Measurements from ENCODE around the gene P2RX6. TPM values are rescaled to one million over a fixed set of nuclear protein-coding genes. Genes with fewer than 3 reads are reported as not detected.

The P2RX6 gene
- polyA plus RNA-seq, 1 of the 3 experiments (the other 2 are of a cell fraction) = 7.1 TPM

DNA sequence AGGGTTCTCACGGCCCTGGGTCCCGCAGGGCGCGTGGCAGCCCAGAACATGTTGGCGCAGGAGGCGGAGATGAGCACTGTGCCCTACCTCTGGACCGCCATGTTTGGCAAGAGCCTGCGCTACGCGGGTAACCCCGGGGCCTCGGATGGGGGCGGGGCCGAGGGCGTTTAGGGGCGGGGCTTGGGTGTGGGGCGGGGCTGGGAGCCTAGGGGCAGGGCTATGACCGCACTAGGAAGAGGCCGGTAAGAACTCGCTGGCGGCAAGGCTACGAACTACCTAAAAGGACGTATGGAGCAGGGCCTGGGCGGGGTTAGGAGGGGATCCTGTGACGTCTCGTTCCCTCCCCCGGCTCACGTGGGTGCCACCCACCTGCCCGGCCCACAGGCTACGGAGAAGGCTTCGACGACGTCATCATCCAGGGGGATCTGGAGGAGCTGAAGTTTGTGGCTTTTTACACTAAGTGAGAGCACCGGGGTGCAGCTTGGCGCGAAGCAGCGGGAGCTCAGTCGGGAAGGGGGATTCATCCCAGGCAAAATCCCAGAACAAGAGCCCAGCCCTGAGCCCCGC is 35.6 kb upstream of the P2RX6 start:
- H3K36me3 ChIP-seq (replicated peaks in 1 of 2; ENCODE audit: control insufficient read depth in 1 of 2, insufficient read depth in 2 of 2, low read length in 1 of 2) = peaks cover 0 to 6% of the 10 kb centered on the region in 2 experiments
- no peak overlapping the region for H3K4me2 ChIP-seq
- WGBS (ENCODE audit: low lambda C conversion rate) = 48% methylated on average over 35 of the region's 39 CpGs
- H3K9me2 ChIP-seq = no peaks in the 10 kb centered on the region
- ChIA-PET POLR2A (no interaction called here), CTCF (interaction anchor here (1.2 to 3.6 kb wide), 4 partner anchors 8 to 62 kb away, joined by 3 to 12 read pairs (median 6); partner anchors contain the start of genes AIFM3 and CRKL)
- no peaks in the 10 kb centered on the region for H3F3A ChIP-seq (replicated peaks; ENCODE audit: insufficient read depth)
- no peak overlapping the region for H2AFZ ChIP-seq (ENCODE audit: low read depth)
- H3K27me3 ChIP-seq (ENCODE audit: insufficient read depth) = no peaks in the 10 kb centered on the region
- H4K20me1 ChIP-seq (ENCODE audit: insufficient read depth) = no peaks in the 10 kb centered on the region
- H3K27ac ChIP-seq (ENCODE audit: low read depth in 2 of 2, low read length in 1 of 2) = no peak overlapping the region
- H3K4me1 ChIP-seq (ENCODE audit: control insufficient read depth in 1 of 2, insufficient read depth in 2 of 2, low read depth in 1 of 2, low read length in 1 of 2) = peaks cover 6 to 25% of the 10 kb centered on the region in 2 experiments; a peak in 2 of 4 replicates
- H3K79me2 ChIP-seq (ENCODE audit: insufficient read depth) = peaks cover 21% of the 10 kb centered on the region
- peak; percentile 70 for DNase-seq
- no peak overlapping the region for H3K4me3 ChIP-seq (ENCODE audit: low read depth in 2 of 2, low read length in 1 of 2)
- TF ChIP-seq YY1 (IDR thresholded peaks at IDR 0.05; ENCODE audit: low read depth) (no peak), SIN3A (IDR thresholded peaks at IDR 0.05; ENCODE audit: borderline replicate concordance, low read depth, low read length) (no peak), CHD2 (IDR thresholded peaks at IDR 0.05; ENCODE audit: low read length, partially characterized antibody) (no peak), FOXM1 (IDR thresholded peaks at IDR 0.05; ENCODE audit: low read depth) (no peak)
- TF ChIP-seq, protein P1, sequence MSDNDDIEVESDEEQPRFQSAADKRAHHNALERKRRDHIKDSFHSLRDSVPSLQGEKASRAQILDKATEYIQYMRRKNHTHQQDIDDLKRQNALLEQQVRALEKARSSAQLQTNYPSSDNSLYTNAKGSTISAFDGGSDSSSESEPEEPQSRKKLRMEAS (IDR thresholded peaks at IDR 0.05; ENCODE audit: low read depth) = no peak
- TF ChIP-seq, protein P2, sequence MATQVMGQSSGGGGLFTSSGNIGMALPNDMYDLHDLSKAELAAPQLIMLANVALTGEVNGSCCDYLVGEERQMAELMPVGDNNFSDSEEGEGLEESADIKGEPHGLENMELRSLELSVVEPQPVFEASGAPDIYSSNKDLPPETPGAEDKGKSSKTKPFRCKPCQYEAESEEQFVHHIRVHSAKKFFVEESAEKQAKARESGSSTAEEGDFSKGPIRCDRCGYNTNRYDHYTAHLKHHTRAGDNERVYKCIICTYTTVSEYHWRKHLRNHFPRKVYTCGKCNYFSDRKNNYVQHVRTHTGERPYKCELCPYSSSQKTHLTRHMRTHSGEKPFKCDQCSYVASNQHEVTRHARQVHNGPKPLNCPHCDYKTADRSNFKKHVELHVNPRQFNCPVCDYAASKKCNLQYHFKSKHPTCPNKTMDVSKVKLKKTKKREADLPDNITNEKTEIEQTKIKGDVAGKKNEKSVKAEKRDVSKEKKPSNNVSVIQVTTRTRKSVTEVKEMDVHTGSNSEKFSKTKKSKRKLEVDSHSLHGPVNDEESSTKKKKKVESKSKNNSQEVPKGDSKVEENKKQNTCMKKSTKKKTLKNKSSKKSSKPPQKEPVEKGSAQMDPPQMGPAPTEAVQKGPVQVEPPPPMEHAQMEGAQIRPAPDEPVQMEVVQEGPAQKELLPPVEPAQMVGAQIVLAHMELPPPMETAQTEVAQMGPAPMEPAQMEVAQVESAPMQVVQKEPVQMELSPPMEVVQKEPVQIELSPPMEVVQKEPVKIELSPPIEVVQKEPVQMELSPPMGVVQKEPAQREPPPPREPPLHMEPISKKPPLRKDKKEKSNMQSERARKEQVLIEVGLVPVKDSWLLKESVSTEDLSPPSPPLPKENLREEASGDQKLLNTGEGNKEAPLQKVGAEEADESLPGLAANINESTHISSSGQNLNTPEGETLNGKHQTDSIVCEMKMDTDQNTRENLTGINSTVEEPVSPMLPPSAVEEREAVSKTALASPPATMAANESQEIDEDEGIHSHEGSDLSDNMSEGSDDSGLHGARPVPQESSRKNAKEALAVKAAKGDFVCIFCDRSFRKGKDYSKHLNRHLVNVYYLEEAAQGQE (IDR thresholded peaks at IDR 0.05; ENCODE audit: low read depth, low read length) = no peak
- H3K9ac ChIP-seq = no peak overlapping the region
- no peaks in the 10 kb centered on the region for H3K9me3 ChIP-seq

DNA sequence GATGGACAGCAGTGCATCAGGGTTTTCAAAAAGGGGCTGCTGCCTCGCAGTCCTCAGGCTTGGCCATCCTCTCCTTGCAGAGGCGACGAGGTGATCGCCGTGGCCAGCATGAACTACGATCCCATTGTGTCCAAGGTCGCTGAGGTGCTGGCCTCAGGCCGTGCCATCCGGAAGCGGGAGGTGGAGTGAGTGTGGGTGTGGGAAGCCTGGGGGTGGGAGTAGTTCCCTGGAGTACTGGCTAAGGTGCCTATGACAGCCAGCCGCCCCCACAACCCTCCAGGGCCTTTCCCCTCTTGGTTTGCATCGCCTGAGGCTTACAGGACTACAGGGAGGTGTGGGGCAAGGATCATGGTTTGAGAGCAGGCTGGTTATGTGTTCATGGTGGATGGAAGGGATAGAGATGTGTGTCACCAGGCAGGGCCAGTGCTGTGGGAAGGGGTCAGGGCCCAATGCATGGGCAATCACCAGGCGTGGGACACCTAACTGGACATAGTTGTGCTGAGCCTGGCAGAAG is 35.0 kb upstream of the P2RX6 start:
- WGBS (ENCODE audit: low lambda C conversion rate) = 94% methylated on average over 5 of the region's 13 CpGs
- Histone ChIP-seq H3K36me3 (replicated peaks in 1 of 2; ENCODE audit: control insufficient read depth in 1 of 2, insufficient read depth in 2 of 2, low read length in 1 of 2) (peaks cover 0 to 6% of the 10 kb centered on the region in 2 experiments), H4K20me1 (ENCODE audit: insufficient read depth) (no peaks in the 10 kb centered on the region), H3K9me3 (no peaks in the 10 kb centered on the region), H3K4me3 (ENCODE audit: low read depth in 2 of 2, low read length in 1 of 2) (no peak overlapping the region), H3K79me2 (ENCODE audit: insufficient read depth) (peaks cover 25% of the 10 kb centered on the region), H3K4me1 (ENCODE audit: control insufficient read depth in 1 of 2, insufficient read depth in 2 of 2, low read depth in 1 of 2, low read length in 1 of 2) (peaks cover 6 to 24% of the 10 kb centered on the region in 2 experiments; a peak in 2 of 4 replicates), H3F3A (replicated peaks; ENCODE audit: insufficient read depth) (no peaks in the 10 kb centered on the region), H3K27me3 (ENCODE audit: insufficient read depth) (no peaks in the 10 kb centered on the region), H3K9ac (no peak overlapping the region), H3K9me2 (no peaks in the 10 kb centered on the region), H3K4me2 (no peak overlapping the region), H3K27ac (ENCODE audit: low read depth in 2 of 2, low read length in 1 of 2) (no peak overlapping the region), H2AFZ (ENCODE audit: low read depth) (no peak overlapping the region)
- no peak for DNase-seq
- POLR2A ChIA-PET = no interaction called here
- TF ChIP-seq, protein P1 (IDR thresholded peaks at IDR 0.05; ENCODE audit: low read depth) = no peak
- TF ChIP-seq GATA2 (CRISPR knock-in tag; IDR thresholded peaks at IDR 0.05) (no peak), EP300 (IDR thresholded peaks at IDR 0.05; ENCODE audit: borderline replicate concordance in 1 of 2, low read depth in 1 of 2, low read length in 1 of 2) (no peak), YY1 (IDR thresholded peaks at IDR 0.05; ENCODE audit: low read depth) (no peak), ELF1 (IDR thresholded peaks at IDR 0.05) (no peak), RAD21 (IDR thresholded peaks at IDR 0.05; ENCODE audit: low read length) (no peak), CHD2 (IDR thresholded peaks at IDR 0.05; ENCODE audit: low read length, partially characterized antibody) (no peak)
- CTCF ChIA-PET = interaction anchor here (1.2 to 3.6 kb wide), 4 partner anchors 9 to 63 kb away, joined by 3 to 12 read pairs (median 6); partner anchors contain the start of genes AIFM3 and CRKL

Measured in SK-N-SH (cell line).